ENCODE measurements around the gene SETD1B.

DNA sequence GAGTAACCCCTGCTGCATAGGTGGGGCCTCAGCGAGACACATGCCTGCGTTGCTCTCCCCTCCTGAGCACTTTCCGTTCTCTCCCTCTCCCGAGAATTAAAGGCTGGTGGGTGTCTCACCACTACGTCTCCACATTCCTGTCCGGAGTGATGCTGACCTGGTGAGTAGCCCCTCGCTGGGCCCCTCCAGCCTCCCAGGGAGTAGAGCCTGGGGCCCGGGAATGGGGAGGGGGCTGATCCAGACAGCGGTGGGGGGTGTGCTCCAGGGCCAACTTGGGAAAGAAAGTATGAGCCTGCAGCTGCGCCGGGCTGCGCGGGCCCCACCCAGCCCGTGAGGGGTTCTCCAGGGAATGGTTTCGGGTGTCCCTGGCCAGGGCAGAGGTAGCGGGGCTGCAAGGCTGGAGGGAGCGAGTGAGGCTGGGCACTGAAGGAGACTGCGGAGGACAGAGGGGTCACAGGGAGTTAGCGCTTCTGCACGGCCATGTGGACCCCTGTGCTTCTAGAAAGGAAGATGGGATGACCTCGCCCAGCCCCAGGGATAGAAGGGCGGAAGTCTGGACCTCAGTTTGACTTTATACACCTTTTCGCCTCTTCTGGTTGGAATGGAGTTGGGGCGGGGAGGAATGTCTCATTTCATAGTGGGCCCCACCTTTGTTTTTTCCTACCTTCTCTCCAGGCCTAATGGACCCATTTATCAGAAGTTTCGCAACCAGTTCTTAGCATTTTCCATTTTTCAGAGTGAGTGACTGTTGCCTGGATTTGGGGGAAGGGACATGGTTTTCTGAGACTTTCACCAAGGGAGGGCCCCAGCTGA, 32.8 kb upstream of the SETD1B start:
- TF ChIP-seq CTCF (IDR thresholded peaks at IDR 0.05) = no peak
- no peak for TF ChIP-seq EP300 (IDR thresholded peaks at IDR 0.05)
